Left kidney (tissue), 2 donors: ENCODE data around the gene ACBD6. TPM values are rescaled to one million over a fixed set of nuclear protein-coding genes. Genes with fewer than 3 reads are reported as not detected.

ENCODE experiments used
- DNase-seq: peaks from one replicate; pipeline ENCODE4 v3.0.0-alpha.2; 2013
- polyA plus RNA-seq: library from polyadenylated mRNA; unstranded; fragments of 120-200 nt; gene quantifications from one replicate; pipeline ENCODE4 v1.2.1, GENCODE V29; 2013; ENCODE audit not compliant: insufficient read length

The ACBD6 gene
- polyA plus RNA-seq, 1 donor: 84.9 TPM

DNA sequence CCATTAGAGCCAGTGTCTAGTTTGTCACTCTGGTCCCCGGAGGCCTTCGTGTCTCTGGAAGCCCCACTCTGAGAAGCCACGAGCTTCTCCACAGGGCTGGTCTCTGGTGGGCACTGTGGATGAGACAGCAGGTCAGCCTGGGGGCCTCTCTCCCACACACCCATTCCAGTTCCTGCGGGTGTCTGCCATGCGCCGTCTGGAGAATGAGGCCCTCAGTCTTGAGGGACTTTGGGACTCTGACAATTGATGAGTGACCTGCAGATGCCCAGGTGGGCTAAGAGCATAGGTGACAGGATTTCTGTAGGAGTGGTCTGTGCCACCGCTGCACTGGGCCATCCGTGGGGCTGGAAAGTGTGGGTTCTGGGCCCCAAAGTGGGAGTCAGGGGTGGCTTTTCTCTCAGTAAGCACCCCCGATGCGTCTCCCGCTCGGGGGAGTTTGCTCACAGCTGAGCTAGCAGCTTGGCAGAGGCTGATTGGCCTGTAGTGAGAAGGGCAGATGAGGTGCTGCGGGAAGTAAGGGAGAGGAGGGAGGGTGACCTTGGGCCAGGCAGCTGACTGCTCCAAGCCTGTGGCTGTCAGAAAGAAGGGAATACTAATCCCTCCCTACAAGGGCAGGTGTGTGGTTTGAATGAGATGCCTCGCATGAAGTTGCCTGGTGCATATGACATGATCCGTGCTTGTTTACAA, 245.9 kb downstream of the ACBD6 start:
- no peak for DNase-seq

DNA sequence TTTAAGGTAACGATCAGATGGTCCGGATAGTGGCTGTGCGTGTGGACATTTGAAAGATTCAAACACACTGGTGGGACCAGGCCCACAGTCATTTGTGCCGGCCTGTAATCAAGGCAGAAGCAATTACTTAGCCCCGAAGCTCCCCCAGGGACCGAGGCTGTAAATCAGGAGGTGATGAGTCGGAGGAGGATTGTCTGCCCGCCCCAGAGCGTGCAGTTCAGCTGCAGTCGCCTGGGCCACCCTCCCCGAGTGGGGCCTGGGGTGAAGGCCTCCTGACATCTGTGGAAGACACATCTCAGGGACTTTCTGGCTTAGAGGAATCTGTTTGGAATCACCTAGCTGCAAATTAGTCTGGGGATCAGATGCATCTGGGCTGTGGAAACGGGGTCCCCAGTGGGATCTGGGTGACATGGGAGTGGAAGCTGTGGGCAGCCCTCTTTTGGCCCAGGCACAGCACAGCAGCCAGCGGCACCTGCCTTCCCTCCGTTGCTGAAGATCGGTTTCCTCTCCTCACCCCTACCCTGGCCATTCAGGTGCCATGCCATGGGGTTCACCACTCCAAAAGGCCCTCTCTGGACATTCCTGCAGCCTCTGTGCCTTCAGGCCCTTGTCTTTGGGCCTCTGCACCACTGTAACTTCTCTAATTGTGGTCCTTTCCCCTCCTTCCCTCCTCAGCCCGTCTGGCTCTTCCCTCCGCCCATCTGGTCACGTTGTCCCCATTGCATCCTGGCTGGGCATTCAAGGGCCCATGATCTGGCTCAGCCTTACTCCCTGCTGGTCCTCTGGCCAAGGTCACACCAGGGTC, 246.6 kb downstream of the ACBD6 start:
- no peak for DNase-seq

DNA sequence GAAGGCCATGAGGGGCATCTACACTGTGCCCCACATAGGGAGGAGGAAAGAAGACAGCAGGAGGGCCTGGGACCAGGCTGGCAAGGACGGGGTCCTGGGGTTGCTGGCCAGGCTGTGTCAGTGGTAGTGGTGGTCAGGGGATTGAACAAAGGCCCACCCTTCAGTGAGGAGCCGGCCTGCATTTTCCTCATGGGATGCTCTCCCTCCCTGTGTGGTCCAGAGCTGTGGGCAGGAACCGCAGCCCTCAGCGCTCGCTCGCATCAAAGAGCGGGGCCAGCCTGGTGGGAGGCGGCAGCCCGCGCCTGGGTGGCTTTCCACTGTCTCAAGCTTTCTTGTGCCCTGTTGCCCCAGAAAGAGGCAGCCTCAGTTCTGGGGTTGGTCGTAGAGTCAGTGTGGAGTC, 247.5 kb downstream of the ACBD6 start:
- no peak for DNase-seq

DNA sequence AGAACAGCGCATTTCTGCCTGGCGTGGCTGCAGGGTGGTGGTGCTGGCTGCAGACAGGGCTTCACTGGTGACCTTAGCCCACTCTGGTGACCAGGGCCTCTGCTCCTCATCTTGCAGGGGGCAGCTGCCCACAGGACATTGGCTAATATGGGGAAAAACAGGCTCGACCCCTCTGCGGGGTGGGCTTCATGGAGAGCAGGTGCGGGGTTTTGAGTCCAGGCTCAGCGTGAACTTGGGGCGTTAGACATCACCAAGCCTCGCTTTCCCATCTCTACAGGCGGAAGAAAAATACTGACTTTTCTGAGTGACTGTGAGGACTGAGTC, 247.9 kb downstream of the ACBD6 start:
- DNase-seq: no peak

DNA sequence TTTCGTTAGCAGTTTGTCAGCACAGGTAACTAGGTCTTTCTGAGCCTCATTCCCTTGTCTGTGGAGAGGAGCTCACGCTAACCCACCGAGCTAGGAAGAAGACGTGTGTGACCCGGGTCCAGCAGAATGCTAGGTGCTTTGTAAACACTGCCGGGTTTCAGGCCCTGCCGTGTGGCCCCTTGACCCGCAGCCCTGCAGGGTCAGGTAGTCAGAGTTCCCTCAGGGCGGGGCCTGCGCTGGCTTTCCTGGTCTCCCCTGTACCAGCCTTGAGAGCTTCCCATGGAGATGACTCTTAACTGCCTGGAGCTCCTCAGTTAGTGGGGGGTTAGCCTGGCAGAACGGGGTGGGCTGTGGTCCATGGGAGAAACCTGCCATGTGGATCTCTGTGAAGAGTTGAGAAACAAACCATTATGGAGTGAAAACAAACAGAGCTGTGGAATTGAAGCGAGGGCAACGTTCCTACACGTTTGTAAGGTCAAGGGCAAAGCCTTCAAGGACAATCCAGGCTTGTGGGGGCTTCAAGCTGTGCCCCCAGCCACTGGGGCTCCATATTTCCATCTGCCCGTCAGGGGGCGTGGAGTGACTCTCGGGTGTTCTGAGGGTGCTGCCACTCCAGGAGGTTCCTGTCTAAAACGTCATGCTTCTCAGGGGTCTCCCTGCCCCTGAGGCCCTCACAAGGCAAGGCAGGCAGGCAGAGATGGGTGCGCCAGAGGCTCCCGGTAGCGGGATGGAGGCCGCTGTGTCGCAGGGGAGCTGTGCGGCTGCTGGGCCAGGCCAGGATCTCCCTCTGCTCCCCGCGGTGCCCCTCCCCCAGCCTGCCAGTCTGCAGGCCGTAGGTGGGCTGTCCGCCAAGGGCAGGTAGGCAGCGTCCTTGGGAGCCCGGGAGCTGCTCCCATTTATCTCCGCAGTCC, 248.5 kb downstream of the ACBD6 start:
- no peak for DNase-seq

DNA sequence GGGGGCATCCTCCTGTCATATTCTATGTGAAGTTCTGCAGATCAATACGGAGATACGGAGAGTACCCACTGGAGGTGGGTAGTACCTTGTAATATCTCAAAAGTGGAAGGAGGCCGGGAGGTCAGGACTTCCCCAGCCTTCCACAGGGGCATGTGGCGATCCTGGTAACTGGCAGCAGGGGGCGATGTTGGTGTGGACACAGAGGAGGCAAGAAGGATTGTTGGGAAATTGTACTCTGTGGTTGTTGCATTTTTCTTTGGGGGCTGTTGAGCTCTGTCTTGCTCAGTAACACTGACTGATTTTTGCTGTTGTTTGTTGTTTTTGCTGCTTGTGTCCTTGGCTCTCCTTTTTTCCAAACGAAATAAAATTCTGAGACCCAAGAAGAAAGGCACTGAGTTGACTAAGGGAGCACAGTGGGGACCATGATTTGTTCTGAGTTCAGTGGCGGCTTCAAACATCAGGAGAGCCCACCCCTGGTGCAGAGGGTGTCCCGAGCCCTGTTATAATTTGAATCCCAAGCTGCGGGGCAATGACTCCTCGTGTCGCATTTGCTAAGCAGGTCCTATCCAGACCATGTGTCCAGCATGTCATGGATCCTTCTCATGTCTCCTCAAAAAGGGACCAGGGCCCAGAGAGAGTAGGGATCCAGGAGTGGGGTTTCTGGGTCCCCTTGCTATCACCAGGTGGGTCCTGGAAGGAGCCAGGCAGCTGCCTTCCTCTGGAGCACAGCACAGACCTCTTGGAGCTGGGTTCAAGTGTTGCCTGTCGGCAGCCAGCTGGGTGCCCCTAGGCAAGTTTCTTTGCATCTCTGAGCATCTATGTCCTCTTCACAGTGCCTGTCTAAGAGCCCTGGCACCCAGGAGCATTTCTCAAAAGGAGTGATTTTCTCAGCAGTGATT, 249.5 kb downstream of the ACBD6 start:
- no peak for DNase-seq

DNA sequence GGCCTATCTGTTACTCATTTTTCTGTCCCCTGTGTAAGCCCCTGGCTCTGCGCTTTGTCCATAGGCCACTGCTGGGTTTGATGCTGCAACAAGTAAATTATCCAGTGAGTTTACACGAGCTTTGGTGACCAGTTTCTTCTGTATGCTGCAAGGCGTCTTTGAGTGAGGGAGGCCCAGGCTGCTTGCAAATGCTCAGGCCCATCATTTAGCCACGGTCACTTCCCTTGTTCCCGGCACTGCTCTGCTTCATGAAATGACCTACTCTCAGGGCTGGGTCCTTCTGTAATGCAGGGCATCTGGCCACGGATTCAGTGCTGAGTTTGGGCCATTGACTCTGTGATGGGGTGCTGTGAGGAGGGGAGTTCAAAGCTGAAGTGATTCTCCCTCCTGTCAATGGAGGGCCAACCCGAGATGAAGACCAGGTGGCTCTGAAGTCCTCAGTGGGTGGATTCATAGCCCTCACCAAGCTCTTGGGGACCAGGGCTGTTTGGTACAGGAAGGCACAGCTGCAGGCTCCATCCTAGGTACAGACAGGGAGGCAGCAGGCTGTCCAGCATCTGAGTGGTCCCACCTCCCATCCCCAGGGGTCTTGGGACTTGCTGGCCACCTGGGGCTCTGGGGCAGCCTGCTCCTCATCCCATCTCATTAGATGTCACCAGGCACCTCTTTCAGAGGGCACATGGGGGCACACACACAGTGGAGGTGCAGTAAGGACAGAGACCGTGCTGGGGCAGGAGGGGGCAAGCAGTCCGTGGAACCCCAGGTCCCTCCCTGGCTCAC, 250.7 kb downstream of the ACBD6 start:
- no peak for DNase-seq

DNA sequence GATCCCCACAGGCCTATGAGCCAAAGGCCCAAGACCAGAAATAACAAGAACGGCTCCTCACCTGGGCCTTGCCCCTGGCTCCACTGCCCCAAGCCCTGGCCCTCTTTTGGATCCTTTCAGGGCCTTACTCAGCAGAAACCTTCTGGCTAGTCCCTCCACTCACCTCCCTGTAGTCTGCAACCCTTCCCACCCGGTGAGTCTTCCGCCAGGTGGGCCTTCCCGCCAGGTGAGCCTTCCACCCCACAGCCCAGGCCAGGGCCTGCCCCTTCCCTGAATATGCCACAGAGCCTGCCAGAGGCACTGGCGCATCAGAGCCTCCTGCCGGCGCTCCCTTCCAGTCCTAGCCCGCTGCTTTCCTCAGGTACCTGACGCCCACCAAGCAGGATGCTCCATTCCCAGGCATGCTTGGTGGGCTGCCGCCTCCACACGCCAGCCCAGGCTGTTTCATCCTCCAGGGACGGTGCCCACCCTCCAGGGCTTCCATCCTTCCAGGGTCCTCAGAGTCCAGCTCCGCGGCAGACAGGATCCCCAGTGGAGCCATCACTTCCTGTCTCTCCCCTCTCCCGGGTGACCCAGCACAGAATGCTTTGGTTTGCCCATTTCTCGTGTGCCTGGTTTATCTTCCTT, 251.4 kb downstream of the ACBD6 start:
- DNase-seq: no peak

DNA sequence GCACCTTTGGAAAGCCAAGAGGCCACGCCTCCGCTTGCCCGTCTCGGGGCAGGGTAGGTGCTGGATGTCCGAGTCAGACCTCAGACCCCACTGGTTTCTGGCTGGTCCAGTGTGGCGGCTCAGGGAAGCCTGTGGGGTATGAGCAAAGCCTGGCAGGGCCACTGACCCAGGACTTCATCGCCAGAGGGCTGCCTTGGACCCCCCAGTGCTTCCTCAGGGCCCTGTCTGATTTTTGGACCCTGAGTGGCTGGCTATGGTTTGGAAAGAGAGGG, 251.9 kb downstream of the ACBD6 start:
- no peak for DNase-seq

DNA sequence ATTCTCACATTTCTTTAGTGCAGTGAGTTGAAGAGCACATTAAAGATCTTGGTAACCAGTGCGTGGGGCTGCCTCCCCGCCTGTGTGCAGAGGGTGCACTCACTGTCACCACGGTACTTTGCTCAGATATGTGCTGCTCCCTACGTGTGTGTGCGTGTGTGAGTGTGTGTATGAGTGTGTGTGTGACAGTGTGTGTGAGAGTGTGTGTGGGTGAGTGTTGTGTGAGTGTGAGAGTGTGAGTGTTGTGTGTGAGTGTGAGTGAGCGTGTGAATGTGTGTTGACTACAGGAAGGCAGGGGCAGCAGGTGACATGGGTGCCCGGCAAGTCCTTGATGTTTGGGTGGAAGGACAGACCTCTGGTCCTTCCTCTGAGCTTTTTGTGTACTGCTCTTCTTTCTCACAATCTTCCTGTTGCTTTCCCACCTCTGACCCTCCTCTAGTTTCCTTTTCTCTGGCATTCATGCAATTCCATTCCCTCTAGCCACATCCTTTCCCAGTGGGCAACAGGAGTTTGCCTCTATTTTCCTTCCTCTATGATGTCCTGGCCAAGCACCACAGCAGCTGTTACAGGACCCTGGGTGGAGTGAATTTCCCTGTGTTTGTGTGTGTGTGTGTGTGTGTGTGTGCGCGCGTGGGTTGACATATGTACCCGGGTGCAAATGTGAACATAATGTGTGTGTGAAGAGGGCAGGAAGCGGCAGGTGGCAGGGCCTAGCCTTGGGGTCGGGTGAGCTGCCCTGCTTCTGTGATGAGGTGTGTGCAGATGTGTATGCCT, 252.5 kb downstream of the ACBD6 start:
- DNase-seq: no peak

DNA sequence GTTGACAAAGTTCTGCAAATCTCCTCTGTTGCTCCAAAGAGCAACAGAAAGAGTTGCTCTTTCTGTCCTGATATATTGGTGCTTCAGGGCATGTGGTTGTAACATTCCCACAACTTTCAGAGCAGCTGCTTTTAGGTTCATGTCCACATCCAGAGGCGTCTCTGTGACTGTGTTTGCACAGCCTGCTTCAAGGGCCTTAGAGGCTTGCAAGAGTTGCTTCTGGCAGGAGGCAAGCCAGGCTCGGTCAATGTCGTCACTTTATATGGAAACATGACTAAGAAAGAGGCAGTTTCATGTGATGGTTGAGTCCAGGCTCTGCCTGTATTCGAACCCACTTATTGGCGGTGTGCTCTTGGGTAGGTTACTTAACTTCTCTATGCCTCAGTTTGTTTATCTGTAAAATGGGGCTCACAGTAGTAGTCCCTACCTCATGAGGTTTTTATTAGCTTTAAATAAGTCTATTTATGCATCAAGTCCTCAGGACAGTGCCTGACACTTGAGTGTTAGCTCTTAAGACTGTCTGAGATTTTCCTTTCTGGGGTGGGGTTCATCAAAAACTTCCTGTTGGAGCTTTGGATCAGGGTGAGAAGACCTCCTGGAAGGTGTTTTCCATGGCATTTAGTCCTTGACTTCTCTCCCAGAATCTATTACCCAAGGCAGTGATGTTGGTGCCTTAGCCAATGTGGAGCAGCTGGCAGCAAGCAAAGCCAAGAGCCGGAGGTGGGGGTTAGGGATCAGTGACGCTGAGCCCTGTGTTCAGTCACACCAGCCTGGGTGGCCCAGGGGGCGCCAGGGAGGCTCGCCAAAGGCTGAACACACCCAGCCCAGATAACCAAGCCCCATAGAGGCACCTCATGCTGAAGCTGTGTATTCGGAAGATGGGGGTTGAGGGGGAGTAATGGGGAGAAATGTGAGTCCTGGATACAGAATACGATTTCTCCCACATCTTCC, 253.4 kb downstream of the ACBD6 start:
- DNase-seq: no peak

DNA sequence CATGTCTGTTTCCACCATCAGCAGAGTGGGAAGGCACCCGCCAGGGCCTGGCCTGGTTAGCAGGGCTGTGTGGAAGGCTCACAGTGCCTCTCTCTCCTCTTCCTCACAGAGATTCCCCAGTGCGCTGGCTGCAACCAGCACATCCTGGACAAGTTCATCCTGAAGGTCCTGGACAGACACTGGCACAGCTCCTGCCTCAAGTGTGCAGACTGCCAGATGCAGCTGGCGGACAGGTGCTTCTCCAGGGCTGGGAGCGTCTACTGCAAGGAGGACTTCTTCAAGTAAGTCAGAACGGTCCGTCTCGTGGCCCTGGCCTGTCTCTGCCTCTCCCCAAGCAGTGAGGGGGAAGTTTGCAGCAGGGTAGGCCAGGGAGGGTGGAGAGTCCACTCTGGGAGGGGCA, 254.2 kb downstream of the ACBD6 start:
- no peak for DNase-seq

DNA sequence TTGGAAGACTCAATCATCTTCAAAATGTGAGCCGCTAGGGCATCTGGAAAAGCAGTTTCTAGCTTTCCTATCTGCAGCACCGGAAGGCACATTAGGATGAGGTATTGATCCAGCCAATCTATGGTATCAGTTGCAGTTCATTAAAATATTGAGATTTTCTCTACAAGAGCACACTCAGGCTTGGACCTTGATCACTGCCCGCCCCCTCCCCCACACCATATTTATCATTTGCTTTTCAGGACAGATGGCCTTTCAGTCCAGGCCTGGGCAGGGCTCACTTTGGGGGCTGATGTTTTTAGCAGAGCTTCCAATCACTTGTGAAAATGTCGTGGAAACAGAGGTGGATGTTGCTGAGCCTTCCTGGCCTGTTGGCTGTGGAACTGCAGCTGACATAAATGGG, 254.8 kb downstream of the ACBD6 start:
- no peak for DNase-seq

DNA sequence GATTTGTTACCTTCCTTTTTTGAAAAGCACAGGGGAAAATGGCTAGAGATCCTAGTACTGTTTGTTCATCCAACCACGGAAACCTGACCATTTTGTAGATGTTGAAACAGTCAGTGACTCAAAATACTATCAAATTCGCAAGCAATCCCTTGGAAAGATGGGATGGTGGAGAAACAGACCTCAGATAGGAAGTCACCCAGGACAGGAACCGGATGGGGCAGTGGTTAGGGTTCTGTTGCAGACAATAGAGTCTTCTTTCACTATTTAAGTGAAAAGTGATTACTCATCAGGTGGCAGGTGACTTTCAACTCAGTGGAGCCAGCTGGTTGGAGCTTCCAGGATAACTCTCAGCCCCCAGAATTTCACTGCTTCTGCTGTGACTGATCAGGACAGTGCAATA, 255.3 kb downstream of the ACBD6 start:
- DNase-seq: no peak

DNA sequence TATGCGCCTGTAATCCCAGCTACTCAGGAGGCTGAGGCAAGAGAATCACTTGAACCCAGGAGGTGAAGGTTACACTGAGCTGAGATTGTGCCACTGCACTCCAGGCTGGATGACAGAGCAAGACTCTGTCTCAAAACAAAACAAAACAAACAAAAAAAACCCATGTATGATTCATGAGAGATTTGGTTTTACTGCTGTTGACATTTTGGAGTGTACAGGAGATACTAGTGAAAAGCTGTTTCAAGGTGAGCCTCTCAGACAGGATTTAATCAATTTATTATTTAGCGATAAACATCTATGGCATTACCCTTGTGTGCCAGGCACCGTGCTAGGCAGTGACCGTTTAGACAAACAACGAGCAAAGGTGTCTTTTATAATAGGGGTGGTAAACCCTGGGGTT, 255.8 kb downstream of the ACBD6 start:
- DNase-seq: no peak

DNA sequence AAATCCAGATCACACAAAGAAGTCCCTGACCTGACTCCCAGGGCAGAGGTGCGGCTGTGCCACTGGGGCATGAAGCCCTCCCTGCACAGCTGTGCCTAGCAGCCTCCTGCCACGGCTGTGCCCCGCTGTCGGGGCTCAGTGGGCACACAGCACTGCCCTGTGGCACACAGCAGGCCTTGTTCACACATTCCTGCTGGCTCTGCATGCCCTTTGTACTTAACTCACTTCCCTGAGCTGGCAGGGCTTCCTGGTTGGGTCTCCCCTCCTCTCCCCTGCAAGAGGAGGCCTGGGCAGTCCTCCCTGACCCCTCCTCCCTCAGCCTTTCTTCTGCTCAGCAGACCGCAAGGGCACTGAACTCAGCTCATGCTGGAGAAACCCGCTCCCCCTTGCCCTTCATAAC, 257.5 kb downstream of the ACBD6 start:
- DNase-seq: no peak

DNA sequence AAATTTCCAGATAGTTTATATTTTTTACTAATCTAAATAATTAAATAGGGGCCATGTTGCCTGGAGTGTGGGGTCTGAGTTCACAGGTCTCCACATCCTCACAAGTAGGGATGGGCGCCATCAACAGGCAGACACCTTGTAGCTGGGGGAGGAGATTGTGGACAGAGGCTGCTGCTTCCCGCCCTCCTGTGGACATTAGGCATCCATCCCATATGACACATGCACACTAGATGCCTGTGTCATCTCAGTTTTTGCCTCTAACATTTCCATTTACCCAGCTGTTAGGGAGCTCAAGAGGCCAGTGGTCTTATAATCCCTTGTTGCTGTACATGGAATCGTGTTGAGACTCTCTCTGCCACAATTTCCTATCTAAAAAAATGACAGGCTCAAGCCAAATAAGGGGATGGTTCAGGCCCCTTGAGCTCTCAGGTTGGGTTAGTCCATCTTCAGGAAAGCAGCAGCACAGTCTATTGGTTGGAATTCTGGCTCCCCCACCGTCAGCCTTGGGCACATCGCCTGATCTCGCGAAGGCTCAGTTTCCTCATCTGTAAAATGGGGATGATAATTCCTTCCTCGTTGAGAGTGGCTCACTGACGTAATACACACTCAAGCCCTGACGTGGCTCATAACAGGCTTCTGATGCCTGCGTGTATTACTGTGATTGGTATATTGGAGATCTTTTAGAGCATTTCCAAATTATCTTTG, 258.7 kb downstream of the ACBD6 start:
- no peak for DNase-seq
